AG10803 (cell line): ENCODE results near the gene MOCS2.
"Not testable (repeated sequence)": the region's sequence is repeated elsewhere in the genome, so short reads cannot be mapped to it uniquely, and the experiment has no call there.

Source experiments
- DNase-seq: peaks from one replicate; pipeline ENCODE4 v3.0.0; 2010; ENCODE audit warnings: low read depth
- H3K4me3 ChIP-seq: 2 replicates; pipeline ENCODE4 v1.5.1; 2011; ENCODE audit warnings: mild to moderate bottlenecking, low read length, control low read depth
- CTCF ChIP-seq: conservative IDR thresholded peaks from 2 replicates; pipeline ENCODE4 v1.5.1; 2011; ENCODE audit warnings: mild to moderate bottlenecking, low read length, control low read depth, inconsistent platforms

MOCS2 gene

GRCh38 chr5:53123702-53124101 is 14.1 kb upstream of the MOCS2 start:
- peak; percentile 37 for DNase-seq
- TF ChIP-seq CTCF: peak; percentile 47
- H3K4me3 ChIP-seq: no peak overlapping the region

- DNase-seq: no peak
- TF ChIP-seq CTCF: no peak
- no peak overlapping the region for H3K4me3 ChIP-seq
Measured at GRCh38 chr5:53120165-53120564, 10.6 kb upstream of the MOCS2 start.

GRCh38 chr5:53118879-53119278 is 9.3 kb upstream of the MOCS2 start:
- no peak for DNase-seq
- TF ChIP-seq CTCF: no peak
- no peak overlapping the region for H3K4me3 ChIP-seq

GRCh38 chr5:53116597-53116996 is 7.0 kb upstream of the MOCS2 start:
- TF ChIP-seq CTCF: no peak
- H3K4me3 ChIP-seq: no peak overlapping the region
- DNase-seq: no peak

- H3K4me3 ChIP-seq: no peak overlapping the region
- TF ChIP-seq CTCF: peak; percentile 25; the same call in 1 of the 2 replicates
- no peak for DNase-seq
Measured at GRCh38 chr5:53114988-53115387, 5.4 kb upstream of the MOCS2 start.

- DNase-seq: no peak
- no peak for TF ChIP-seq CTCF
- no peak overlapping the region for H3K4me3 ChIP-seq
Measured at GRCh38 chr5:53113947-53114346, 4.4 kb upstream of the MOCS2 start.

- TF ChIP-seq CTCF: no peak
- H3K4me3 ChIP-seq: no peak overlapping the region
- DNase-seq: no peak
Measured at GRCh38 chr5:53112909-53113308, 3.4 kb upstream of the MOCS2 start.

- H3K4me3 ChIP-seq, DNase-seq: not testable (repeated sequence)
Measured at GRCh38 chr5:53112307-53112706, 2.8 kb upstream of the MOCS2 start.
